Suprapubic skin (tissue), 4 donors: Measurements from ENCODE around the gene CAVIN1. TPM values are rescaled to one million over a fixed set of nuclear protein-coding genes. Genes with fewer than 3 reads are reported as not detected.

Experiments used
- DNase-seq, 2 donors: peaks; one replicate each; pipeline ENCODE4 v3.0.0-alpha.2; 2019; ENCODE audit warnings: low spot score in 2 of 2
- H3K27ac ChIP-seq: fragments of 200-600 bp; sonication (generic); one replicate; pipeline ENCODE4 v1.5.1; 2019
- H3K27me3 ChIP-seq: fragments of 200-600 bp; sonication (generic); one replicate; pipeline ENCODE4 v1.5.1; 2019
- H3K36me3 ChIP-seq: fragments of 200-600 bp; sonication (generic); one replicate; pipeline ENCODE4 v1.5.1; 2019
- H3K4me1 ChIP-seq: fragments of 200-600 bp; sonication (generic); one replicate; pipeline ENCODE4 v1.5.1; 2019
- H3K4me3 ChIP-seq: fragments of 200-600 bp; sonication (generic); one replicate; pipeline ENCODE4 v1.5.1; 2019; ENCODE audit warnings: mild to moderate bottlenecking
- H3K9me3 ChIP-seq: fragments of 200-600 bp; sonication (generic); one replicate; pipeline ENCODE4 v1.5.1; 2019
- CTCF ChIP-seq, 2 donors: fragments of 200-600 bp in 1 of 2; fragments of 450-650 bp in 1 of 2; sonication (generic) in 1 of 2; IDR thresholded peaks; one replicate each; pipeline ENCODE4 v1.5.1; 2016 to 2019; ENCODE audit warnings: antibody characterized with exemption in 2 of 2, mild to moderate bottlenecking in 1 of 2, moderate library complexity in 1 of 2
- EP300 ChIP-seq: sonication (generic); formaldehyde crosslinking; IDR thresholded peaks from one replicate; pipeline ENCODE4 v1.6.1; 2017; ENCODE audit warnings: antibody characterized with exemption
- POLR2A ChIP-seq, 2 donors: fragments of 450-650 bp; IDR thresholded peaks; one replicate each; pipeline ENCODE4 v1.6.1; 2017; ENCODE audit warnings: antibody characterized with exemption in 2 of 2, mild to moderate bottlenecking in 2 of 2, moderate library complexity in 2 of 2
- POLR2AphosphoS5 ChIP-seq, 3 donors: sonication (generic); formaldehyde crosslinking; IDR thresholded peaks; one replicate each; pipeline ENCODE4 v1.6.1; 2017; ENCODE audit warnings: antibody characterized with exemption in 3 of 3
- WGBS: methylation state at CpG from one replicate; pipeline ENCODE4 v1.1.5; 2018; 5-methylcytosine and 5-hydroxymethylcytosine counted together
- total RNA-seq, 4 donors: library from RNA; depleted of rRNA; stranded (reverse); fragments of >200 nt; gene quantifications; one replicate each; pipeline ENCODE4 v1.1.0, GENCODE V29; 2016

CAVIN1 gene
- total RNA-seq, 4 donors from 2014 or later = 153 to 224 (median 182) TPM

- peak; percentile 90 to 94 for DNase-seq
These were observed 17.0 kb downstream of the CAVIN1 start for GRCh38 chr17:42405963-42406495.

GRCh38 chr17:42405076-42405475, 18.0 kb downstream of the CAVIN1 start:
- WGBS = 89% methylated on average over 35 of the region's 35 CpGs
- Histone ChIP-seq H3K27ac (no peak overlapping the region), H3K9me3 (no peaks in the 10 kb centered on the region), H3K4me1 (peaks cover 65% of the 10 kb centered on the region), H3K36me3 (peaks cover 28% of the 10 kb centered on the region), H3K27me3 (no peaks in the 10 kb centered on the region), H3K4me3 (no peak overlapping the region)
- DNase-seq = no peak
- no peak for TF ChIP-seq POLR2AphosphoS5 (IDR thresholded peaks at IDR 0.05)
- TF ChIP-seq POLR2A (IDR thresholded peaks at IDR 0.05) = no peak
- no peak for TF ChIP-seq EP300
- no peak for TF ChIP-seq CTCF (IDR thresholded peaks at IDR 0.05)

More at GRCh38 chr17:42405963-42406495, 17.0 kb downstream of the CAVIN1 start:
- peak overlapping the region; percentile 87 for H3K27ac ChIP-seq
- peaks cover 71% of the 10 kb centered on the region for H3K4me1 ChIP-seq
- H3K9me3 ChIP-seq = no peaks in the 10 kb centered on the region
- TF ChIP-seq EP300 (no peak), CTCF (IDR thresholded peaks at IDR 0.05) (peak; percentile 79 to 88), POLR2A (IDR thresholded peaks at IDR 0.05) (no peak), POLR2AphosphoS5 (IDR thresholded peaks at IDR 0.05) (peak in 2 of 3 donors; percentile 56 to 60)
- H3K36me3 ChIP-seq = peaks cover 28% of the 10 kb centered on the region
- 35% methylated on average over 26 of the region's 26 CpGs for WGBS
- H3K27me3 ChIP-seq = no peaks in the 10 kb centered on the region
- no peak overlapping the region for H3K4me3 ChIP-seq

- 89% methylated on average over 61 of the region's 63 CpGs for WGBS
- Histone ChIP-seq H3K27me3 (no peaks in the 10 kb centered on the region), H3K36me3 (peaks cover 28% of the 10 kb centered on the region), H3K27ac (no peak overlapping the region), H3K4me3 (no peak overlapping the region), H3K4me1 (peaks cover 62% of the 10 kb centered on the region), H3K9me3 (no peaks in the 10 kb centered on the region)
- TF ChIP-seq EP300 = no peak
- no peak for TF ChIP-seq CTCF (IDR thresholded peaks at IDR 0.05)
- no peak for TF ChIP-seq POLR2AphosphoS5 (IDR thresholded peaks at IDR 0.05)
- TF ChIP-seq POLR2A (IDR thresholded peaks at IDR 0.05) = no peak
- no peak for DNase-seq
These were observed 18.6 kb downstream of the CAVIN1 start for GRCh38 chr17:42404326-42405055.

- 76% methylated on average over 6 of the region's 6 CpGs for WGBS
- no peaks in the 10 kb centered on the region for H3K27me3 ChIP-seq
These were observed 19.9 kb downstream of the CAVIN1 start for GRCh38 chr17:42403150-42403549.

More at GRCh38 chr17:42403150-42403549, 19.9 kb downstream of the CAVIN1 start:
- Histone ChIP-seq H3K36me3 (peaks cover 28% of the 10 kb centered on the region), H3K4me1 (peaks cover 61% of the 10 kb centered on the region), H3K4me3 (no peak overlapping the region), H3K27ac (peak overlapping the region; percentile 32), H3K9me3 (no peaks in the 10 kb centered on the region)
- DNase-seq = no peak
- TF ChIP-seq POLR2AphosphoS5 (IDR thresholded peaks at IDR 0.05) (no peak), EP300 (no peak), CTCF (IDR thresholded peaks at IDR 0.05) (no peak), POLR2A (IDR thresholded peaks at IDR 0.05) (no peak)
